H9 (cell line): ENCODE results near the gene TOM1L2. TPM values are rescaled to one million over a fixed set of nuclear protein-coding genes. Genes with fewer than 3 reads are reported as not detected.

ENCODE experiments used
- DNase-seq: peaks from one replicate; pipeline ENCODE4 v3.0.0-alpha.2; 2017
- H2AFZ ChIP-seq: one replicate; pipeline ENCODE4 v1.6.1; 2013; ENCODE audit warnings: mild to moderate bottlenecking, low read length, control low read depth, moderate library complexity
- H2AK5ac ChIP-seq: 2 replicates; pipeline ENCODE4 v1.6.1; 2013; ENCODE audit warnings: low read length, control low read depth, mixed read lengths; ENCODE audit not compliant: insufficient read length
- H2BK120ac ChIP-seq: one replicate; pipeline ENCODE4 v1.6.1; 2013; ENCODE audit warnings: low read depth, mild to moderate bottlenecking, low read length, control low read depth, inconsistent platforms; ENCODE audit not compliant: poor library complexity, severe bottlenecking
- H2BK12ac ChIP-seq: 2 replicates; pipeline ENCODE4 v1.6.1; 2013; ENCODE audit warnings: low read length, control low read depth, mixed read lengths, low read depth; ENCODE audit not compliant: insufficient read length
- H2BK15ac ChIP-seq: 2 replicates; pipeline ENCODE4 v1.6.1; 2013; ENCODE audit warnings: low read depth, low read length, control low read depth
- H2BK20ac ChIP-seq: one replicate; pipeline ENCODE4 v1.6.1; 2013; ENCODE audit warnings: low read depth, mild to moderate bottlenecking, low read length, control low read depth, inconsistent platforms; ENCODE audit not compliant: poor library complexity, severe bottlenecking
- H2BK5ac ChIP-seq: 2 replicates; pipeline ENCODE4 v1.6.1; 2013; ENCODE audit warnings: low read length, control low read depth, mixed read lengths; ENCODE audit not compliant: insufficient read length
- H3K14ac ChIP-seq: 2 replicates; pipeline ENCODE4 v1.6.1; 2013; ENCODE audit warnings: low read length, control low read depth; ENCODE audit not compliant: insufficient read depth
- H3K18ac ChIP-seq: 2 replicates; pipeline ENCODE4 v1.6.1; 2013; ENCODE audit warnings: low read depth, mild to moderate bottlenecking, mixed read lengths, low read length, control low read depth; ENCODE audit not compliant: insufficient read length
- H3K23ac ChIP-seq: 2 replicates; pipeline ENCODE4 v1.6.1; 2013; ENCODE audit warnings: low read length, control low read depth, mixed read lengths, low read depth; ENCODE audit not compliant: insufficient read length
- H3K23me2 ChIP-seq: 2 replicates; pipeline ENCODE4 v1.6.1; 2013; ENCODE audit warnings: low read depth, mild to moderate bottlenecking, mixed read lengths, low read length, control low read depth; ENCODE audit not compliant: insufficient read length, poor library complexity, severe bottlenecking
- H3K27ac ChIP-seq: 2 replicates; pipeline ENCODE4 v1.5.1; 2013; ENCODE audit warnings: low read length, control low read depth, mixed read lengths, low read depth; ENCODE audit not compliant: insufficient read length
- H3K27me3 ChIP-seq: 2 replicates; pipeline ENCODE4 v1.6.1; 2013; ENCODE audit warnings: low read length, control low read depth, inconsistent platforms; ENCODE audit not compliant: insufficient read depth
- H3K4ac ChIP-seq: 2 replicates; pipeline ENCODE4 v1.6.1; 2013; ENCODE audit warnings: low read depth, mild to moderate bottlenecking, control low read depth, inconsistent platforms, low read length, moderate library complexity
- H3K4me1 ChIP-seq: 2 replicates; pipeline ENCODE4 v1.6.1; 2013; ENCODE audit warnings: low read length, control low read depth, inconsistent platforms; ENCODE audit not compliant: insufficient read depth
- H3K4me2 ChIP-seq: 2 replicates; pipeline ENCODE4 v1.6.1; 2013; ENCODE audit warnings: low read length, control low read depth, mixed read lengths; ENCODE audit not compliant: insufficient read length, insufficient read depth
- H3K56ac ChIP-seq: 2 replicates; pipeline ENCODE4 v1.6.1; 2013; ENCODE audit warnings: low read depth, mild to moderate bottlenecking, mixed read lengths, low read length, control low read depth; ENCODE audit not compliant: insufficient read length
- H3K79me1 ChIP-seq: 2 replicates; pipeline ENCODE4 v1.6.1; 2013; ENCODE audit warnings: low read depth, mild to moderate bottlenecking, moderate library complexity, low read length, control low read depth, inconsistent platforms; ENCODE audit not compliant: insufficient read depth, poor library complexity, severe bottlenecking
- H3K79me2 ChIP-seq: 2 replicates; pipeline ENCODE4 v1.6.1; 2013; ENCODE audit warnings: low read length, control low read depth, inconsistent platforms; ENCODE audit not compliant: insufficient read depth
- H3K9ac ChIP-seq: 2 replicates; pipeline ENCODE4 v1.6.1; 2013; ENCODE audit warnings: low read length, control low read depth, mixed read lengths; ENCODE audit not compliant: insufficient read length; ENCODE audit errors: extremely low read depth
- H3K9me3 ChIP-seq: one replicate; pipeline ENCODE4 v1.6.1; 2013; ENCODE audit warnings: low read depth, low read length, inconsistent platforms; ENCODE audit not compliant: control insufficient read depth
- H3T11ph ChIP-seq: one replicate; pipeline ENCODE4 v1.6.1; 2013; ENCODE audit warnings: mild to moderate bottlenecking, low read length, control low read depth, inconsistent platforms
- H4K20me1 ChIP-seq: one replicate; pipeline ENCODE4 v1.6.1; 2013; ENCODE audit not compliant: control insufficient read depth, insufficient read length, insufficient read depth
- H4K5ac ChIP-seq: 2 replicates; pipeline ENCODE4 v1.6.1; 2013; ENCODE audit warnings: low read depth, mild to moderate bottlenecking, mixed read lengths, low read length, control low read depth; ENCODE audit not compliant: insufficient read length
- H4K8ac ChIP-seq: replicated peaks from 2 replicates; pipeline ENCODE4 v1.6.1; 2013; ENCODE audit warnings: low read length, control low read depth, mixed read lengths, low read depth; ENCODE audit not compliant: insufficient read length
- H4K91ac ChIP-seq: 2 replicates; pipeline ENCODE4 v1.6.1; 2013; ENCODE audit warnings: low read depth, mild to moderate bottlenecking, moderate library complexity, mixed read lengths, low read length, control low read depth; ENCODE audit not compliant: insufficient read length
- H3K27ac Mint-ChIP-seq, 3 experiments: 2 replicates in 2 of 3; 3 replicates in 1 of 3; pipeline ENCODE4 v1.8.0; 2020 to 2021; ENCODE audit warnings: mixed read lengths in 3 of 3, mild to moderate bottlenecking in 1 of 3, moderate library complexity in 1 of 3
- H3K27me3 Mint-ChIP-seq: 2 replicates; pipeline ENCODE4 v1.8.0; 2021; ENCODE audit warnings: low read depth, mild to moderate bottlenecking, moderate library complexity, mixed read lengths
- H3K36me3 Mint-ChIP-seq, 3 experiments: 2 replicates in 2 of 3; 3 replicates in 1 of 3; pipeline ENCODE4 v1.8.0; 2020 to 2021; ENCODE audit warnings: low read depth in 3 of 3, mixed read lengths in 3 of 3; ENCODE audit not compliant: insufficient read depth in 1 of 3
- H3K4me1 Mint-ChIP-seq, 2 experiments: 2 replicates each; pipeline ENCODE4 v1.8.0; 2020; ENCODE audit warnings: mixed read lengths in 2 of 2
- H3K4me3 Mint-ChIP-seq, 2 experiments: 2 replicates in 1 of 2; 3 replicates in 1 of 2; pipeline ENCODE4 v1.8.0; 2020 to 2021; ENCODE audit warnings: mild to moderate bottlenecking in 2 of 2, mixed read lengths in 2 of 2, moderate library complexity in 1 of 2
- H3K9me3 Mint-ChIP-seq, 2 experiments: 2 replicates in 1 of 2; 3 replicates in 1 of 2; pipeline ENCODE4 v1.8.0; 2020; ENCODE audit warnings: mild to moderate bottlenecking in 2 of 2, mixed read lengths in 2 of 2, moderate library complexity in 1 of 2
- CTCF ChIP-seq: fragments of 200-600 bp; sonication (generic); conservative IDR thresholded peaks from 3 replicates; pipeline ENCODE4 v1.8.0; 2021; ENCODE audit warnings: antibody characterized with exemption, mild to moderate bottlenecking
- WGBS: extraction: QIAGEN DNeasy Blood & Tissue Kit; methylation state at CpG from one replicate; pipeline ENCODE4 v1.1.7; 2013; ENCODE audit warnings: missing lambda C conversion rate, low lambda C conversion rate, mixed read lengths; ENCODE audit not compliant: insufficient read length; ENCODE audit errors: extremely low coverage; 5-methylcytosine and 5-hydroxymethylcytosine counted together
- total RNA-seq: library from RNA; stranded (reverse); gene quantifications from 2 replicates; pipeline ENCODE4 v1.2.1, GENCODE V29; 2021

Gene TOM1L2
- total RNA-seq, 1 experiment from 2014 or later: 4.6 TPM

DNA sequence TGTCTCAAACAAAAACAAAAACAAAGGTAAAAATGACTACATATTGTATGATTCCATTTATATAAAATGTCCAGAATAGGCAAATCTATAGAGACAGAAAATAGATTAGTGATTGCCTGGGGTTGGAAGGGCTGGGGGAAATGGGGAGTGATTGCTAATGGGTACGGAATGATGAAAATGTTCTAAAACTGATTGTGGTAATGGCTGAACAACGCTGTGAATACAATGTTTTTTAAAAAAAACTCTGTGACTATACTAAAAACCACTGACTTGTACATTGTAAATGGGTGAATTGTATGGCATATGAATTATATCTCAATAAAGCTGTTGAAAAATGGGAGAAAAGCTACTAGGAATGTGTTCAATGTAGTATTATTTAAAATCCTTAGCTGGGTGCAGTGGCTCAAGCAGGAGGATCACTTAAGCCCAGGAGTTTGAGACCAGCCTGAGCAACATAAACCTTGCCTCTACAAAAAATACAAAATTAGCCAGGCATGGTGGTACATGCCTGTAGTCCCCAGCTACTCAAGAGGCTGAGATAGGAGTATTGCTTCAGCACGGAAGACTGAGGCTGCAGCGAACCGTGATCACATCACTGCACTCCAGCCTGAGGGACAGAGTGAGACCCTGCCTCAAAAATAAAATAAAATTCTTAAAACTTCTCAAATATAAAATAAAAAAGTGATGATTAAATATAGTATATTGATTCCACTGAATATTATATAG, 47.9 kb downstream of the TOM1L2 start:
- Histone ChIP-seq H3K9me3 (no peaks in the 10 kb centered on the region), H3K56ac (no peak overlapping the region), H3K79me1 (no peaks in the 10 kb centered on the region), H3K4ac (no peak overlapping the region), H3K27ac (no peak overlapping the region), H2BK12ac (no peak overlapping the region), H4K8ac (no peak overlapping the region), H2BK5ac (no peak overlapping the region), H4K20me1 (no peaks in the 10 kb centered on the region), H2BK15ac (no peak overlapping the region), H4K5ac (no peak overlapping the region), H2AFZ (no peak overlapping the region), H3K79me2 (no peaks in the 10 kb centered on the region), H4K91ac (no peak overlapping the region), H3T11ph (no peak overlapping the region), H3K18ac (no peak overlapping the region), H2AK5ac (no peak overlapping the region), H3K23ac (no peak overlapping the region), H3K4me1 (peaks cover 3% of the 10 kb centered on the region; the same call in 1 of the 2 replicates), H3K4me2 (no peak overlapping the region), H3K27me3 (no peaks in the 10 kb centered on the region), H2BK120ac (no peak overlapping the region), H3K23me2 (no peaks in the 10 kb centered on the region), H3K14ac (no peak overlapping the region), H3K9ac (no peak overlapping the region), H2BK20ac (no peak overlapping the region)
- Mint-ChIP-seq H3K4me3 (no peak overlapping the region), H3K4me1 (peaks cover 38 to 40% of the 10 kb centered on the region in 2 experiments), H3K27me3 (no peaks in the 10 kb centered on the region), H3K36me3 (no peaks in the 10 kb centered on the region), H3K9me3 (no peaks in the 10 kb centered on the region), H3K27ac (no peak overlapping the region; a peak in 1 of 7 replicates)
- DNase-seq: no peak
- WGBS: no CpG with 5 or more reads among the region's 5 CpGs
- TF ChIP-seq CTCF: no peak
